HEK293 (cell line): ENCODE data around the gene ZNF574.

Experiments used
- CTCF ChIA-PET: fragments of 350-600 bp; formaldehyde crosslinking; extraction: SDS; loops from one replicate; lab custom pipeline; 2021; ENCODE audit warnings: antibody characterized with exemption; lab: Yijun Ruan, JAX
- POLR2A ChIA-PET: fragments of 300-600 bp; formaldehyde crosslinking; extraction: SDS; loops from one replicate; lab custom pipeline; 2020; ENCODE audit warnings: antibody characterized with exemption, inconsistent platforms; lab: Yijun Ruan, JAX
- H3K27ac ChIP-seq: fragments of 200-500 bp; sonication (Bioruptor generic); 2 replicates; pipeline ENCODE4 v1.5.1; 2014; ENCODE audit warnings: low read depth, low read length, control low read depth, inconsistent platforms; ENCODE audit errors: extremely low read depth
- H3K36me3 ChIP-seq, 2 experiments: fragments of 200-500 bp in 1 of 2; sonication (Bioruptor generic) in 1 of 2; 1 replicate in 1 of 2; 2 replicates in 1 of 2; pipeline ENCODE4 v1.5.1; 2014 to 2017; ENCODE audit warnings: inconsistent platforms in 2 of 2, low read length in 2 of 2; ENCODE audit not compliant: control insufficient read depth in 2 of 2, insufficient read depth in 1 of 2
- H3K4me1 ChIP-seq: fragments of 200-500 bp; sonication (Bioruptor generic); 2 replicates; pipeline ENCODE4 v1.5.1; 2014; ENCODE audit warnings: mild to moderate bottlenecking, low read length, inconsistent platforms; ENCODE audit not compliant: control insufficient read depth, insufficient read depth
- H3K4me3 ChIP-seq: 2 replicates; pipeline ENCODE4 v1.5.1; 2011; ENCODE audit warnings: low read depth, mild to moderate bottlenecking, control low read depth, low read length, moderate library complexity
- H3K9me3 ChIP-seq: fragments of 200-500 bp; sonication (Bioruptor generic); 2 replicates; pipeline ENCODE4 v1.5.1; 2014; ENCODE audit warnings: low read depth, low read length, inconsistent platforms; ENCODE audit not compliant: control insufficient read depth, insufficient read depth
- GLI2 ChIP-seq: fragments of 450-650 bp; formaldehyde crosslinking; IDR thresholded peaks from 2 replicates; pipeline ENCODE4; 2017; ENCODE audit warnings: missing biosample characterization, missing genetic modification characterization, low read depth, borderline replicate concordance
- HIC1 ChIP-seq: fragments of 450-650 bp; formaldehyde crosslinking; IDR thresholded peaks from 2 replicates; pipeline ENCODE4 v1.5.1; 2016; ENCODE audit warnings: missing biosample characterization, missing genetic modification characterization
- HOXA7 ChIP-seq: sonication (generic); formaldehyde crosslinking; IDR thresholded peaks from 2 replicates; pipeline ENCODE4 v1.8.1; 2022; ENCODE audit warnings: missing genetic modification reagents, borderline replicate concordance
- KLF9 ChIP-seq: fragments of 450-650 bp; formaldehyde crosslinking; IDR thresholded peaks from 2 replicates; pipeline ENCODE4 v1.5.1; 2016; ENCODE audit warnings: missing biosample characterization, missing genetic modification characterization, low read depth
- PATZ1 ChIP-seq: fragments of 450-650 bp; formaldehyde crosslinking; IDR thresholded peaks from 2 replicates; pipeline ENCODE4 v1.5.1; 2016; ENCODE audit warnings: missing biosample characterization, missing genetic modification characterization
- PBX3 ChIP-seq: sonication (generic); formaldehyde crosslinking; IDR thresholded peaks from 2 replicates; pipeline ENCODE4 v1.8.1; 2022; ENCODE audit warnings: mild to moderate bottlenecking, moderate library complexity, missing genetic modification reagents
- PRDM4 ChIP-seq: fragments of 450-650 bp; formaldehyde crosslinking; IDR thresholded peaks from 2 replicates; pipeline ENCODE4 v1.5.1; 2017; ENCODE audit warnings: missing biosample characterization, missing genetic modification characterization
- REST ChIP-seq: fragments of 450-650 bp; formaldehyde crosslinking; IDR thresholded peaks from 2 replicates; pipeline ENCODE4 v1.5.1; 2016; ENCODE audit warnings: missing biosample characterization, missing genetic modification characterization
- WT1 ChIP-seq: fragments of 450-650 bp; formaldehyde crosslinking; IDR thresholded peaks from 2 replicates; pipeline ENCODE4 v1.5.1; 2016; ENCODE audit warnings: missing biosample characterization, missing genetic modification characterization
- ZBTB48 ChIP-seq: fragments of 450-650 bp; formaldehyde crosslinking; IDR thresholded peaks from 2 replicates; pipeline ENCODE4 v1.5.1; 2016; ENCODE audit warnings: missing biosample characterization, missing genetic modification characterization
- ZNF155 ChIP-seq: fragments of 450-650 bp; formaldehyde crosslinking; IDR thresholded peaks from 2 replicates; pipeline ENCODE4 v1.5.1; 2016; ENCODE audit warnings: missing biosample characterization, missing genetic modification characterization
- ZNF19 ChIP-seq: fragments of 450-650 bp; formaldehyde crosslinking; IDR thresholded peaks from 2 replicates; pipeline ENCODE4; 2016; ENCODE audit warnings: missing biosample characterization, missing genetic modification characterization, low read depth
- ZNF211 ChIP-seq: fragments of 450-650 bp; formaldehyde crosslinking; IDR thresholded peaks from 2 replicates; pipeline ENCODE4 v1.5.1; 2016; ENCODE audit warnings: low read depth, missing biosample characterization, missing genetic modification characterization
- ZNF221 ChIP-seq: fragments of 450-650 bp; formaldehyde crosslinking; IDR thresholded peaks from 2 replicates; pipeline ENCODE4 v1.5.1; 2017; ENCODE audit warnings: missing biosample characterization, missing genetic modification characterization, borderline replicate concordance
- ZNF239 ChIP-seq: fragments of 450-650 bp; formaldehyde crosslinking; IDR thresholded peaks from 2 replicates; pipeline ENCODE4 v1.5.1; 2016; ENCODE audit warnings: missing biosample characterization, missing genetic modification characterization
- ZNF48 ChIP-seq: fragments of 450-650 bp; formaldehyde crosslinking; IDR thresholded peaks from 2 replicates; pipeline ENCODE4 v1.5.1; 2016; ENCODE audit warnings: missing biosample characterization, missing genetic modification characterization
- ZNF530 ChIP-seq: fragments of 450-650 bp; formaldehyde crosslinking; IDR thresholded peaks from 2 replicates; pipeline ENCODE4 v1.5.1; 2016; ENCODE audit warnings: low read depth, missing biosample characterization, missing genetic modification characterization
- ZNF555 ChIP-seq: fragments of 450-650 bp; formaldehyde crosslinking; conservative IDR thresholded peaks from 2 replicates; pipeline ENCODE4 v1.5.1; 2017; ENCODE audit warnings: missing biosample characterization, mild to moderate bottlenecking, missing genetic modification characterization, inconsistent platforms
- ZNF585B ChIP-seq: fragments of 450-650 bp; formaldehyde crosslinking; IDR thresholded peaks from 2 replicates; pipeline ENCODE4 v1.5.1; 2016; ENCODE audit warnings: missing biosample characterization, missing genetic modification characterization
- ZNF600 ChIP-seq: fragments of 450-650 bp; formaldehyde crosslinking; IDR thresholded peaks from 2 replicates; pipeline ENCODE4 v1.5.1; 2016; ENCODE audit warnings: missing biosample characterization, missing genetic modification characterization
- ZNF654 ChIP-seq: fragments of 450-650 bp; formaldehyde crosslinking; IDR thresholded peaks from 2 replicates; pipeline ENCODE4 v1.5.1; 2016; ENCODE audit warnings: low read depth, missing biosample characterization, missing genetic modification characterization
- ZNF658 ChIP-seq: fragments of 450-650 bp; formaldehyde crosslinking; IDR thresholded peaks from 2 replicates; pipeline ENCODE4; 2016; ENCODE audit warnings: missing biosample characterization, missing genetic modification characterization
- ZNF707 ChIP-seq: fragments of 450-650 bp; formaldehyde crosslinking; IDR thresholded peaks from 2 replicates; pipeline ENCODE4 v1.5.1; 2016; ENCODE audit warnings: missing biosample characterization, missing genetic modification characterization
- ZNF777 ChIP-seq: fragments of 450-650 bp; formaldehyde crosslinking; IDR thresholded peaks from 2 replicates; pipeline ENCODE4 v1.5.1; 2017; ENCODE audit warnings: missing biosample characterization, missing genetic modification characterization, borderline replicate concordance
- ZNF837 ChIP-seq: fragments of 450-650 bp; formaldehyde crosslinking; IDR thresholded peaks from 2 replicates; pipeline ENCODE4 v1.5.1; 2016; ENCODE audit warnings: missing biosample characterization, missing genetic modification characterization
- ZSCAN23 ChIP-seq: fragments of 450-650 bp; formaldehyde crosslinking; IDR thresholded peaks from 2 replicates; pipeline ENCODE4 v1.5.1; 2016; ENCODE audit warnings: missing biosample characterization, missing genetic modification characterization

ZNF574 gene

GRCh38 chr19:42091742-42092141 lies 15.8 kb downstream of the ZNF574 start (continued):
- TF ChIP-seq REST (tag by site-specific recombination) (no peak), PATZ1 (tag by site-specific recombination) (peak; percentile 42; the same call in 1 of the 2 replicates), ZNF658 (tag by site-specific recombination) (no peak), ZNF777 (tag by site-specific recombination) (no peak), ZNF837 (no peak), ZSCAN23 (tag by site-specific recombination) (no peak), KLF9 (0 out of 2 replicates have a peak, but pooled peaks have one; percentile 41), ZNF530 (tag by site-specific recombination) (no peak)
- TF ChIP-seq, all 188 proteins: peak for 8

- Histone ChIP-seq H3K27ac (no peak overlapping the region), H3K36me3 (no peaks in the 10 kb centered on the region), H3K4me1 (no peaks in the 10 kb centered on the region), H3K4me3 (no peak overlapping the region), H3K9me3 (no peaks in the 10 kb centered on the region)
- ChIA-PET CTCF (interaction anchor here (0.6 to 4.7 kb wide), 8 partner anchors 11 to 22 kb away, joined by 3 to 39 read pairs (median 4); partner anchors contain the start of gene ZNF574), POLR2A (no interaction called here)
- no peak for TF ChIP-seq ZNF555 (tag by site-specific recombination)
- no peak for TF ChIP-seq ZNF707 (tag by site-specific recombination)
- no peak for TF ChIP-seq PBX3 (CRISPR knock-in tag)
- peak; percentile 58; the same call in 1 of the 2 replicates for TF ChIP-seq HIC1 (tag by site-specific recombination)
- no peak for TF ChIP-seq ZNF600 (tag by site-specific recombination)
- no peak for TF ChIP-seq HOXA7
- TF ChIP-seq ZNF19, result no peak
- TF ChIP-seq PRDM4 (tag by site-specific recombination), result no peak
- TF ChIP-seq ZNF239, result 0 out of 2 replicates have a peak, but pooled peaks have one; percentile 11
- no peak for TF ChIP-seq KLF9
- TF ChIP-seq ZNF221 (tag by site-specific recombination), result no peak
- TF ChIP-seq ZNF211 (tag by site-specific recombination), result no peak
- TF ChIP-seq ZNF48 (tag by site-specific recombination), result no peak
- peak; percentile 71 for TF ChIP-seq ZNF654 (tag by site-specific recombination)
- TF ChIP-seq WT1 (tag by site-specific recombination), result no peak
- TF ChIP-seq ZNF837, result no peak
- TF ChIP-seq ZBTB48 (tag by site-specific recombination), result peak; percentile 88
- no peak for TF ChIP-seq GLI2 (tag by site-specific recombination)
- no peak for TF ChIP-seq ZNF155 (tag by site-specific recombination)
- TF ChIP-seq ZNF585B (tag by site-specific recombination), result no peak
Measured at GRCh38 chr19:42092350-42092749, 16.4 kb downstream of the ZNF574 start.
